Activated naive CD8-positive, alpha-beta T cell treated with anti-CD3 and anti-CD28 coated beads, Interleukin-2, amount 50 U/mL, for 24 hours (primary cell): Measurements from ENCODE around the gene LRP1.
A peak's percentile ranks its signal among the peaks of the same experiment; 100 is the strongest.

ENCODE experiments used
- ATAC-seq: fragments of 150-1000 bp; cut with Tn5 transposase; one replicate; pipeline ENCODE4 v1.10.0; 2021
- DNase-seq: peaks from one replicate; pipeline ENCODE4 v3.0.0; 2021
- H3K27ac Mint-ChIP-seq: one replicate; pipeline ENCODE4 v1.8.0; 2021; ENCODE audit warnings: mild to moderate bottlenecking, mixed read lengths
- H3K27me3 Mint-ChIP-seq: one replicate; pipeline ENCODE4 v1.8.0; 2021; ENCODE audit warnings: mixed read lengths
- H3K36me3 Mint-ChIP-seq: one replicate; pipeline ENCODE4 v1.8.0; 2021; ENCODE audit warnings: low read depth, mixed read lengths
- H3K4me1 Mint-ChIP-seq: one replicate; pipeline ENCODE4 v1.8.0; 2021; ENCODE audit warnings: mixed read lengths
- H3K4me3 Mint-ChIP-seq: one replicate; pipeline ENCODE4 v1.8.0; 2021; ENCODE audit warnings: mild to moderate bottlenecking, moderate library complexity, mixed read lengths
- H3K9me3 Mint-ChIP-seq: one replicate; pipeline ENCODE4 v1.8.0; 2021; ENCODE audit warnings: mixed read lengths

LRP1 gene

GRCh38 chr12:57237932-57238853 lies 109.9 kb downstream of the LRP1 start:
- peak overlapping the region; percentile 18 for H3K27ac Mint-ChIP-seq
- H3K36me3 Mint-ChIP-seq, result peaks cover 16% of the 10 kb centered on the region
- H3K4me1 Mint-ChIP-seq, result peaks cover 67% of the 10 kb centered on the region
- H3K27me3 Mint-ChIP-seq, result peaks cover 48% of the 10 kb centered on the region
- H3K4me3 Mint-ChIP-seq, result peak overlapping the region; percentile 84
- DNase-seq, result no peak
- no peak for ATAC-seq
- H3K9me3 Mint-ChIP-seq, result no peaks in the 10 kb centered on the region

GRCh38 chr12:57238854-57239554 lies 110.7 kb downstream of the LRP1 start:
- Mint-ChIP-seq H3K27ac (peak overlapping the region; percentile 72), H3K9me3 (no peaks in the 10 kb centered on the region), H3K4me1 (peaks cover 67% of the 10 kb centered on the region), H3K36me3 (peaks cover 8% of the 10 kb centered on the region), H3K4me3 (peak overlapping the region; percentile 84), H3K27me3 (peaks cover 51% of the 10 kb centered on the region)
- DNase-seq, result peak; percentile 93
- ATAC-seq, result peak; percentile 55

GRCh38 chr12:57239587-57240065 lies 111.3 kb downstream of the LRP1 start:
- Mint-ChIP-seq H3K27me3 (peaks cover 56% of the 10 kb centered on the region), H3K9me3 (no peaks in the 10 kb centered on the region), H3K4me1 (peaks cover 63% of the 10 kb centered on the region), H3K4me3 (peak overlapping the region; percentile 84), H3K36me3 (peaks cover 1% of the 10 kb centered on the region), H3K27ac (peak overlapping the region; percentile 72)
- ATAC-seq (no peak), DNase-seq (no peak)

GRCh38 chr12:57240066-57240921 lies 112.0 kb downstream of the LRP1 start:
- Mint-ChIP-seq H3K36me3 (no peaks in the 10 kb centered on the region), H3K27me3 (peaks cover 62% of the 10 kb centered on the region)

GRCh38 chr12:57240926-57241401 lies 112.7 kb downstream of the LRP1 start:
- Mint-ChIP-seq H3K36me3 (no peaks in the 10 kb centered on the region), H3K9me3 (no peaks in the 10 kb centered on the region), H3K27ac (peak overlapping the region; percentile 86), H3K4me3 (peak overlapping the region; percentile 84), H3K4me1 (peaks cover 58% of the 10 kb centered on the region), H3K27me3 (peaks cover 62% of the 10 kb centered on the region)
- no peak for DNase-seq
- no peak for ATAC-seq

More at GRCh38 chr12:57240066-57240921, 112.0 kb downstream of the LRP1 start:
- peak overlapping the region; percentile 86 for H3K27ac Mint-ChIP-seq
- ATAC-seq, result no peak
- H3K4me3 Mint-ChIP-seq, result peak overlapping the region; percentile 84
- peaks cover 62% of the 10 kb centered on the region for H3K4me1 Mint-ChIP-seq
- no peaks in the 10 kb centered on the region for H3K9me3 Mint-ChIP-seq
- DNase-seq, result peak; percentile 70

GRCh38 chr12:57241402-57242310 lies 113.4 kb downstream of the LRP1 start:
- no peak for ATAC-seq
- Mint-ChIP-seq H3K9me3 (no peaks in the 10 kb centered on the region), H3K36me3 (no peaks in the 10 kb centered on the region), H3K4me3 (no peak overlapping the region), H3K4me1 (peaks cover 54% of the 10 kb centered on the region), H3K27me3 (peaks cover 61% of the 10 kb centered on the region), H3K27ac (no peak overlapping the region)
- DNase-seq, result no peak

GRCh38 chr12:57242329-57242690 lies 114.0 kb downstream of the LRP1 start:
- H3K4me3 Mint-ChIP-seq, result peak overlapping the region; percentile 52
- no peaks in the 10 kb centered on the region for H3K9me3 Mint-ChIP-seq
- H3K36me3 Mint-ChIP-seq, result no peaks in the 10 kb centered on the region
- H3K27ac Mint-ChIP-seq, result no peak overlapping the region
- peaks cover 48% of the 10 kb centered on the region for H3K4me1 Mint-ChIP-seq
- no peak for DNase-seq
- peaks cover 54% of the 10 kb centered on the region for H3K27me3 Mint-ChIP-seq
- ATAC-seq, result no peak

- peak overlapping the region; percentile 58 for H3K4me3 Mint-ChIP-seq
- H3K9me3 Mint-ChIP-seq, result no peaks in the 10 kb centered on the region
- DNase-seq (peak; percentile 85), ATAC-seq (peak; percentile 3)
- peaks cover 43% of the 10 kb centered on the region for H3K4me1 Mint-ChIP-seq
- no peaks in the 10 kb centered on the region for H3K36me3 Mint-ChIP-seq
- no peak overlapping the region for H3K27ac Mint-ChIP-seq
- H3K27me3 Mint-ChIP-seq, result peaks cover 49% of the 10 kb centered on the region
These were observed 114.6 kb downstream of the LRP1 start for GRCh38 chr12:57242691-57243454.

- DNase-seq, result peak; percentile 89
- Mint-ChIP-seq H3K9me3 (no peaks in the 10 kb centered on the region), H3K4me3 (peak overlapping the region; percentile 58), H3K27me3 (peaks cover 44% of the 10 kb centered on the region), H3K36me3 (no peaks in the 10 kb centered on the region), H3K27ac (no peak overlapping the region), H3K4me1 (peaks cover 42% of the 10 kb centered on the region)
- no peak for ATAC-seq
These were observed 115.4 kb downstream of the LRP1 start for GRCh38 chr12:57243521-57244311.

- no peak for DNase-seq
- H3K4me3 Mint-ChIP-seq, result no peak overlapping the region
- no peak for ATAC-seq
- peaks cover 45% of the 10 kb centered on the region for H3K4me1 Mint-ChIP-seq
- H3K36me3 Mint-ChIP-seq, result no peaks in the 10 kb centered on the region
- H3K27ac Mint-ChIP-seq, result no peak overlapping the region
- H3K27me3 Mint-ChIP-seq, result peaks cover 41% of the 10 kb centered on the region
- no peaks in the 10 kb centered on the region for H3K9me3 Mint-ChIP-seq
These were observed 116.0 kb downstream of the LRP1 start for GRCh38 chr12:57244312-57244696.

GRCh38 chr12:57247041-57247440 lies 118.8 kb downstream of the LRP1 start:
- peaks cover 23% of the 10 kb centered on the region for H3K4me1 Mint-ChIP-seq
- peaks cover 20% of the 10 kb centered on the region for H3K27me3 Mint-ChIP-seq
- no peak overlapping the region for H3K4me3 Mint-ChIP-seq
- ATAC-seq (no peak), DNase-seq (no peak)
- no peaks in the 10 kb centered on the region for H3K36me3 Mint-ChIP-seq
- H3K27ac Mint-ChIP-seq, result no peak overlapping the region
- H3K9me3 Mint-ChIP-seq, result no peaks in the 10 kb centered on the region
